GM12878 (cell line): ENCODE data around the gene IGSF23. TPM values are rescaled to one million over a fixed set of nuclear protein-coding genes. Genes with fewer than 3 reads are reported as not detected.
A peak's percentile ranks its signal among the peaks of the same experiment; 100 is the strongest.

Source experiments
- ATAC-seq: fragments of 200-7000 bp; cut with Tn5 transposase; 3 replicates; pipeline ENCODE4 v1.9.1; 2020; ENCODE audit warnings: mild to moderate bottlenecking, moderate library complexity
- BruUV-seq: library from RNA; stranded (reverse); fragments of 400-500 nt; replicated peaks from 2 replicates; lab custom pipeline; 2021; lab: Mats Ljungman, UMichigan
- CTCF ChIA-PET: fragments of 300-600 bp; sonication (Branson Sonifier 250); formaldehyde crosslinking; extraction: SDS; loops from one replicate; lab custom pipeline; 2021; ENCODE audit warnings: inconsistent platforms; lab: Yijun Ruan, JAX
- POLR2A ChIA-PET: fragments of 350-600 bp; formaldehyde crosslinking; extraction: SDS; loops from one replicate; lab custom pipeline; 2021; ENCODE audit warnings: inconsistent platforms; lab: Charles Lee
- RAD21 ChIA-PET: fragments of 300-600 bp; sonication (Branson Sonifier 250); formaldehyde crosslinking; loops from one replicate; lab custom pipeline; 2023; ENCODE audit warnings: antibody characterized with exemption; ENCODE audit not compliant: unreplicated experiment; lab: Charles Lee
- SMC1A ChIA-PET: fragments of 300-600 bp; sonication (Branson Sonifier 250); formaldehyde crosslinking; loops from one replicate; lab custom pipeline; 2023; ENCODE audit not compliant: unreplicated experiment, uncharacterized antibody; lab: Charles Lee
- DNase-seq: peaks from one replicate; pipeline ENCODE4 v3.0.0-alpha.2; 2011; ENCODE audit warnings: low read depth, low spot score
- FAIRE-seq: peaks from 3 replicates; lab custom pipeline; 2011; peaks lifted over from hg19 to GRCh38; lab: Jason Lieb, UNC
- H2AFZ ChIP-seq: 2 replicates; pipeline ENCODE4 v1.6.0; 2011; ENCODE audit warnings: low read depth, low read length, control low read depth; ENCODE audit not compliant: control insufficient read depth
- H3K27ac ChIP-seq: 2 replicates; pipeline ENCODE4 v1.5.1; 2011; ENCODE audit warnings: control low read depth; ENCODE audit not compliant: control insufficient read depth, insufficient read depth
- H3K27me3 ChIP-seq, 2 experiments: replicated peaks in 1 of 2; 2 replicates each; pipeline versions ENCODE4 v1.6.0 to v1.6.1; 2011; ENCODE audit warnings: low read length in 1 of 2; ENCODE audit not compliant: control insufficient read depth in 2 of 2, insufficient read depth in 2 of 2
- H3K36me3 ChIP-seq, 2 experiments: 2 replicates each; pipeline ENCODE4 v1.5.1; 2011; ENCODE audit warnings: low read length in 1 of 2; ENCODE audit not compliant: control insufficient read depth in 2 of 2, insufficient read depth in 2 of 2
- H3K4me1 ChIP-seq: 2 replicates; pipeline ENCODE4 v1.6.1; 2011; ENCODE audit warnings: mild to moderate bottlenecking, low read length, moderate library complexity, mixed read lengths; ENCODE audit not compliant: control insufficient read depth, insufficient read depth
- H3K4me2 ChIP-seq: 2 replicates; pipeline ENCODE4 v1.6.0; 2011; ENCODE audit warnings: control low read depth; ENCODE audit not compliant: control insufficient read depth, insufficient read depth
- H3K4me3 ChIP-seq: fragments of 200-600 bp; sonication (generic); 2 replicates; pipeline ENCODE4 v1.5.1; 2016
- H3K79me2 ChIP-seq: 2 replicates; pipeline ENCODE4 v1.6.0; 2011; ENCODE audit warnings: low read length; ENCODE audit not compliant: control insufficient read depth, insufficient read depth
- H3K9ac ChIP-seq: 2 replicates; pipeline ENCODE4 v1.8.0; 2011; ENCODE audit warnings: low read length, control low read depth, mixed read lengths; ENCODE audit not compliant: control insufficient read depth, insufficient read depth
- H3K9me3 ChIP-seq: replicated peaks from 3 replicates; pipeline ENCODE4 v1.5.1; 2011; ENCODE audit warnings: mild to moderate bottlenecking, low read length; ENCODE audit not compliant: control insufficient read depth, insufficient read depth
- H4K20me1 ChIP-seq: 2 replicates; pipeline ENCODE4 v1.6.0; 2011; ENCODE audit not compliant: control insufficient read depth, insufficient read depth
- BHLHE40 ChIP-seq, 2 experiments: fragments of 450-650 bp in 1 of 2; IDR thresholded peaks; 2 replicates each; pipeline ENCODE4 v1.6.1; 2011 to 2017; ENCODE audit warnings: low read depth in 2 of 2, borderline replicate concordance in 1 of 2, improper control_type of control experiment in 1 of 2, low read length in 1 of 2, mild to moderate bottlenecking in 1 of 2
- EZH2 ChIP-seq: IDR thresholded peaks from 2 replicates; pipeline ENCODE4 v1.6.1; 2012; ENCODE audit warnings: low read depth, mild to moderate bottlenecking, control low read depth, inconsistent platforms, low read length, borderline replicate concordance; ENCODE audit not compliant: control insufficient read depth
- KAT2A ChIP-seq: conservative IDR thresholded peaks from 2 replicates; pipeline ENCODE4 v1.6.1; 2011; ENCODE audit warnings: low read depth, low read length; ENCODE audit not compliant: control insufficient read depth
- NFYB ChIP-seq: IDR thresholded peaks from 2 replicates; pipeline ENCODE4 v1.6.1; 2011; ENCODE audit warnings: low read depth, mild to moderate bottlenecking, low read length, improper control_type of control experiment, moderate library complexity; ENCODE audit not compliant: insufficient read depth
- SREBF2 ChIP-seq: IDR thresholded peaks from 2 replicates; pipeline ENCODE4 v1.6.1; 2012; ENCODE audit warnings: mild to moderate bottlenecking, low read length
- ZZZ3 ChIP-seq: IDR thresholded peaks from 2 replicates; pipeline ENCODE4 v1.6.1; 2011; ENCODE audit warnings: low read depth; ENCODE audit not compliant: control insufficient read depth, insufficient read length
- WGBS: methylation state at CpG from one replicate; pipeline ENCODE4 v1.1.6; 2016; ENCODE audit warnings: low lambda C conversion rate; ENCODE audit not compliant: insufficient replicate concordance, insufficient coverage; ENCODE audit errors: missing lambda C conversion rate; 5-methylcytosine and 5-hydroxymethylcytosine counted together
- in situ Hi-C: fragments of 300-500 bp; cut with MboI; formaldehyde crosslinking; loops from 9 replicates; pipeline ENCODE4 v1.14.3; 2018; ENCODE audit warnings: mixed read lengths
- intact Hi-C: fragments of 100-400 bp; cut with micrococcal nuclease; formaldehyde crosslinking; loops from one replicate; pipeline ENCODE4 v1.14.2; 2022; ENCODE audit not compliant: unreplicated experiment
- polyA plus RNA-seq, 11 experiments: library from polyadenylated mRNA; depleted of rRNA in 4 of 11; unstranded in 6 of 11; stranded (reverse) in 5 of 11; fragments of >200 nt; fragmentation: Nextera tagmentation in 4 of 11; fragmentation: Illumina TruSeq in 1 of 11; extraction: Ambion mirVana in 4 of 11; extraction: Trizol in 1 of 11; gene quantifications; 1 replicate in 1 of 11; 2 replicates in 10 of 11; pipeline versions ENCODE4 v1.2.1 to v1.2.3, GENCODE V29; 2011 to 2016; ENCODE audit warnings: inconsistent platforms in 2 of 11, missing spikeins in 2 of 11, low read depth in 1 of 11
- total RNA-seq, 4 experiments: library from RNA; depleted of rRNA in 3 of 4; stranded (reverse); fragments of >200 nt in 3 of 4; fragmentation: Illumina TruSeq in 1 of 4; extraction: Trizol in 1 of 4; gene quantifications; 2 replicates each; pipeline versions ENCODE4 v1.2.1 to v1.2.3, GENCODE V29; 2013 to 2021

IGSF23 gene
- total and polyA plus RNA-seq, 10 of the 15 experiments (the other 5 are each of a cell fraction or from before 2014, with no cell fraction given), result not detected

DNA sequence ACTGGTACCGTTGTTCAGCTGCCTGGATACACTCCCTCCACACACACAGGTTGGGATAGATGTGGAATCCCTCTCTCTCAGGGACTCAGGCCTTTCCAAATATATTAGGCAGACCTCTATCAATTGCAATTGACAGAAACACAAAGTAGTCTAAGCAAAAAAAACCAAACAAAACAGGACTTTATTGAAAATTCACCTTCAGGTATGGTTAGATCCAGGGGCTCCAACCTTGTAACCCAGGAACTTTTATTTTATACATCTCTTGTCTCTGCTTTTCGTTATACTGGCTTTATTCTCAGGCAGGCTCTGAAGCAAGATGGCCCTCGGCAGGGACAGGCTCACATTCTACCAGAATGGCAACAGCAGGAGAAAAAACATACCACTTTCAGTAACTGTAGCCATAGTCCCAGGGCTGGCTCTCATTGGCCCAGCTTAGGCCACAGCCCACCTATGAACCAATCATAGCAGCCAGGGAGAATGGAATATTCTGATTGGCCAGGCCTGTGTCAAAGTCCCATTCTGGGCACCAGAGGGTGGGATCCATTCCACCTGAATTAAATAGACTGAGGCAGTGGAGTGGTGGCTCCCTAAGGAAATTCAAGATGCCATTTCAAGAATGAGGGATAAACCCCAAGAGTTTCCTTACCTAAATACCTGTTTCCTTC, 44.8 kb downstream of the IGSF23 start:
- DNase-seq, result no peak
- H3K9ac ChIP-seq, result no peak overlapping the region
- no peaks in the 10 kb centered on the region for H3K79me2 ChIP-seq
- ATAC-seq, result no peak
- H3K4me3 ChIP-seq, result no peak overlapping the region
- WGBS, result 19% methylated on average over 3 of the region's 3 CpGs
- H3K9me3 ChIP-seq, result no peaks in the 10 kb centered on the region
- no peak for FAIRE-seq
- intact Hi-C loops, result loop anchor here (5.0 to 10.0 kb wide), 3 partner anchors 86 to 187 kb away; partner anchors contain the start of genes CBLC and NECTIN2
- no peaks in the 10 kb centered on the region for H3K36me3 ChIP-seq
- in situ Hi-C loops, result loop anchor here (5.0 kb wide), 1 partner anchor 86 kb away; no protein-coding TSS in a partner anchor
- no peak overlapping the region for H2AFZ ChIP-seq
- POLR2A ChIA-PET, result no interaction called here
- H3K27me3 ChIP-seq, result no peaks in the 10 kb centered on the region
- H4K20me1 ChIP-seq, result no peaks in the 10 kb centered on the region
- no TSS peak for BruUV-seq
- SMC1A ChIA-PET, result interaction anchor here (0.8 to 2.5 kb wide), 2 partner anchors 24 to 87 kb away, joined by 3 to 11 read pairs; no protein-coding TSS in a partner anchor
- no peak overlapping the region for H3K27ac ChIP-seq
- TF ChIP-seq NFYB, result peak; percentile 63
- TF ChIP-seq KAT2A, result no peak
- no peak for TF ChIP-seq SREBF2
- TF ChIP-seq ZZZ3, result no peak
- no peak for TF ChIP-seq EZH2
- no peak for TF ChIP-seq BHLHE40 (IDR thresholded peaks at IDR 0.05; ENCODE audit: borderline replicate concordance in 1 of 2, low read depth in 2 of 2, low read length in 1 of 2)
- CTCF ChIA-PET, result interaction anchor here (1.2 to 4.9 kb wide), 11 partner anchors 10 to 149 kb away, joined by 3 to 59 read pairs (median 4); no protein-coding TSS in a partner anchor
- no peak overlapping the region for H3K4me2 ChIP-seq
- RAD21 ChIA-PET, result interaction anchor here (4.0 kb wide), 1 partner anchor 113 kb away, joined by 33 read pairs; no protein-coding TSS in a partner anchor
- H3K4me1 ChIP-seq, result no peaks in the 10 kb centered on the region; the same call in 1 of the 2 replicates
